ENCODE data around the gene STXBP3.

DNA sequence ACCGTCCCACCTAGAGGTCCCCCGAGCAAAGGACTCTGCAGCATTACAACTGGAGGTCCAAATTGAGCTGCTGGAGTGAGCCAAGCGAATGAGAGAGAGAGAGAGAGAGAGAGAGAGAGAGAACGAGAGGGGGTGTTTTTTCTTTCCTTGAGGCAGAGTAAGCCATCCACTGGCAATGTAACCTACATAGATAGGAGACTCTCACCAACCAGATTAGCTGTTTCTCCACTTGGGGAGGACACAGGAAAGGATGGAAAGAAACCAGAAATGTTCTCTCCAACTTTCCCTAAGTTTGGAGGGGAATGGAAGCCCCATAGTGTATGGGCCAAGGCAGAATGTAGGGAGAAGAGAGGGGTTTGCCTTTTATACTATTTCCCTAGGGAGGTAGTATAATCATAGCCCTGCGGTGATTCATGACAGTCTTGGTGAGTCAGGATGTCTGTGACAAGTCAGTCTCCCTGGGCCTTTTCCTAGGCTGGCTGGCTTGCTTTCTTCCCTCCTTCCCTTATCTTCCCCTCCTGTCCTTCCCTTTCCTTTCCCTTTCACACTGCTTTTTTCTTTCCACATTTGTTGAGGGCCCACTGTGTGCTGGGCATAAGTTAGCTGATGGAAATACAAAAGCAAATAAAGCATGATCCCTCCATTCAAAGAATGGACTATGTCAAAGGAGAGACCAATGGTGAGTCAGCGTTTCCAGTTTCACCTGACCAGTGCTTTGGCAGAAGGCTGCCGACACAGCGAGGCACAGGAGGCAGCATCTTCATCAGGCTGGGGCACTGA is 26.6 kb upstream of the STXBP3 start:
- TF ChIP-seq CTCF (IDR thresholded peaks at IDR 0.05; ENCODE audit: low read depth, low read length), result no peak
- TF ChIP-seq EZH2phosphoT487 (IDR thresholded peaks at IDR 0.05; ENCODE audit: low read depth), result no peak

Data from OCI-LY3 (cell line).